ENCODE results near the gene BCAR3. TPM values are rescaled to one million over a fixed set of nuclear protein-coding genes. Genes with fewer than 3 reads are reported as not detected.
"Not testable (repeated sequence)": the region's sequence is repeated elsewhere in the genome, so short reads cannot be mapped to it uniquely, and the experiment has no call there.

BCAR3 gene
- total RNA-seq, 1 experiment from 2014 or later: 33.9 TPM

GRCh38 chr1:93662481-93663207, 19.0 kb downstream of the BCAR3 start:
- no peak for ATAC-seq
- ChIA-PET POLR2A (no interaction called here), CTCF (no interaction called here)
- no TSS peak for BruUV-seq (replicated peaks)
- peak overlapping the region; percentile 79 for H3K27ac ChIP-seq (ENCODE audit: low read length)
- intact Hi-C loops (cut with micrococcal nuclease; ENCODE audit: unreplicated experiment): no loop called here
- DNase-seq (ENCODE audit: low read depth, low spot score): no peak
- in situ Hi-C loops (cut with HindIII; ENCODE audit: low pct_unique_long_range_greater_than_20kb, low sequenced_read_pairs): no loop called here
- no peaks in the 10 kb centered on the region; the same call in 1 of the 2 replicates for H3K36me3 ChIP-seq (ENCODE audit: control insufficient read depth, insufficient read depth, low read length)
- H3K9me3 ChIP-seq (ENCODE audit: control insufficient read depth, insufficient read depth, low read depth, low read length): no peaks in the 10 kb centered on the region
- H3K4me1 ChIP-seq (ENCODE audit: control insufficient read depth, insufficient read depth, low read length): peaks cover 56% of the 10 kb centered on the region
- no peak overlapping the region for H3K4me3 ChIP-seq (ENCODE audit: low read depth in 2 of 2, low read length in 2 of 2)
- H3K27me3 ChIP-seq (ENCODE audit: control insufficient read depth, insufficient read depth, low read length): no peaks in the 10 kb centered on the region
- TF ChIP-seq SIN3A (IDR thresholded peaks at IDR 0.05; ENCODE audit: borderline replicate concordance, insufficient read depth, low read depth, low read length) (no peak), POLR2AphosphoS5 (IDR thresholded peaks at IDR 0.05; ENCODE audit: low read depth, low read length) (no peak), TCF7L2 (IDR thresholded peaks at IDR 0.05; ENCODE audit: low read depth, low read length) (no peak), REST (IDR thresholded peaks at IDR 0.05; ENCODE audit: insufficient read depth in 1 of 2, low read depth in 2 of 2, low read length in 1 of 2) (no peak)
- TF ChIP-seq, protein P1, sequence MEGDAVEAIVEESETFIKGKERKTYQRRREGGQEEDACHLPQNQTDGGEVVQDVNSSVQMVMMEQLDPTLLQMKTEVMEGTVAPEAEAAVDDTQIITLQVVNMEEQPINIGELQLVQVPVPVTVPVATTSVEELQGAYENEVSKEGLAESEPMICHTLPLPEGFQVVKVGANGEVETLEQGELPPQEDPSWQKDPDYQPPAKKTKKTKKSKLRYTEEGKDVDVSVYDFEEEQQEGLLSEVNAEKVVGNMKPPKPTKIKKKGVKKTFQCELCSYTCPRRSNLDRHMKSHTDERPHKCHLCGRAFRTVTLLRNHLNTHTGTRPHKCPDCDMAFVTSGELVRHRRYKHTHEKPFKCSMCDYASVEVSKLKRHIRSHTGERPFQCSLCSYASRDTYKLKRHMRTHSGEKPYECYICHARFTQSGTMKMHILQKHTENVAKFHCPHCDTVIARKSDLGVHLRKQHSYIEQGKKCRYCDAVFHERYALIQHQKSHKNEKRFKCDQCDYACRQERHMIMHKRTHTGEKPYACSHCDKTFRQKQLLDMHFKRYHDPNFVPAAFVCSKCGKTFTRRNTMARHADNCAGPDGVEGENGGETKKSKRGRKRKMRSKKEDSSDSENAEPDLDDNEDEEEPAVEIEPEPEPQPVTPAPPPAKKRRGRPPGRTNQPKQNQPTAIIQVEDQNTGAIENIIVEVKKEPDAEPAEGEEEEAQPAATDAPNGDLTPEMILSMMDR (IDR thresholded peaks at IDR 0.05): no peak

GRCh38 chr1:93661829-93662474, 19.7 kb downstream of the BCAR3 start:
- CTCF ChIA-PET: interaction anchor here (0.6 kb wide), 1 partner anchor 11 kb away, joined by 16 read pairs; no protein-coding TSS in a partner anchor
- TF ChIP-seq SIN3A (IDR thresholded peaks at IDR 0.05; ENCODE audit: borderline replicate concordance, insufficient read depth, low read depth, low read length): no peak
- TF ChIP-seq, protein P1 (IDR thresholded peaks at IDR 0.05): no peak
- no peak for TF ChIP-seq POLR2AphosphoS5 (IDR thresholded peaks at IDR 0.05; ENCODE audit: low read depth, low read length)
- TF ChIP-seq TCF7L2 (IDR thresholded peaks at IDR 0.05; ENCODE audit: low read depth, low read length): no peak
- BruUV-seq (replicated peaks): no TSS peak
- H3K4me1 ChIP-seq (ENCODE audit: control insufficient read depth, insufficient read depth, low read length): peaks cover 49% of the 10 kb centered on the region
- H3K27me3 ChIP-seq (ENCODE audit: control insufficient read depth, insufficient read depth, low read length): no peaks in the 10 kb centered on the region
- intact Hi-C loops (cut with micrococcal nuclease; ENCODE audit: unreplicated experiment): no loop called here
- no peaks in the 10 kb centered on the region; the same call in 1 of the 2 replicates for H3K36me3 ChIP-seq (ENCODE audit: control insufficient read depth, insufficient read depth, low read length)
- H3K27ac ChIP-seq (ENCODE audit: low read length): peak overlapping the region; percentile 79
- ATAC-seq (peak; percentile 32; the same call in 1 of the 2 replicates), DNase-seq (ENCODE audit: low read depth, low spot score) (no peak)
- no peak overlapping the region for H3K4me3 ChIP-seq (ENCODE audit: low read depth in 2 of 2, low read length in 2 of 2)
- in situ Hi-C loops (cut with HindIII; ENCODE audit: low pct_unique_long_range_greater_than_20kb, low sequenced_read_pairs): no loop called here
- POLR2A ChIA-PET: no interaction called here
- no peaks in the 10 kb centered on the region for H3K9me3 ChIP-seq (ENCODE audit: control insufficient read depth, insufficient read depth, low read depth, low read length)

DNA sequence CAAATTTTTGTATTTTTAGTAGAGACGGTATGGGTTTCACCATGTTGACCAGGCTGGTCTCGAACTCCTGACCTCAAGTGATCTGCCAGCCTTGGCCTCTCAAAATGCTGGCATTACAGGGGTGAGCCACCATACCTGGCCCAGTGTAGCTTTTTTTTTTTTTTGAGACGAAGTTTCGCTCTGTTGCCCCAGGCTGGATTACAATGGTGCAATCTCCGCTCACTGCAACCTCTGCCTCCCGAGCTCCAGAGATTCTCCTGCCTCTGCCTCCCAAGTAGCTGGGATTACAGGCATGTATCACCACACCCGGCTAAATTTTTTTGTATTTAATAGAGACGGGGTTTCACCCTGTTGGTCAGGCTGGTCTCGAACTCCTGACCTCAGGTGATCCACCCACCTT, 20.3 kb downstream of the BCAR3 start:
- H3K27ac ChIP-seq (ENCODE audit: low read length); BruUV-seq (replicated peaks); H3K36me3 ChIP-seq (ENCODE audit: control insufficient read depth, insufficient read depth, low read length); in situ Hi-C loops (cut with HindIII; ENCODE audit: low pct_unique_long_range_greater_than_20kb, low sequenced_read_pairs); ATAC-seq; H3K27me3 ChIP-seq (ENCODE audit: control insufficient read depth, insufficient read depth, low read length); H3K9me3 ChIP-seq (ENCODE audit: control insufficient read depth, insufficient read depth, low read depth, low read length); DNase-seq (ENCODE audit: low read depth, low spot score); POLR2A ChIA-PET; intact Hi-C loops (cut with micrococcal nuclease; ENCODE audit: unreplicated experiment); H3K4me3 ChIP-seq (ENCODE audit: low read depth in 2 of 2, low read length in 2 of 2): not testable (repeated sequence)
- peaks cover 43% of the 10 kb centered on the region for H3K4me1 ChIP-seq (ENCODE audit: control insufficient read depth, insufficient read depth, low read length)
- CTCF ChIA-PET: interaction anchor here (0.6 kb wide), 1 partner anchor 12 kb away, joined by 16 read pairs; no protein-coding TSS in a partner anchor

Data from Panc1 (cell line).